OCI-LY1 (cell line): ENCODE data around the gene DOCK10.

Experiments used
- EZH2 ChIP-seq: fragments of 200-600 bp; sonication (generic), shearing (Covaris generic); IDR thresholded peaks from 2 replicates; pipeline ENCODE4 v1.8.0; 2017; ENCODE audit warnings: borderline replicate concordance, mixed run types, mild to moderate bottlenecking, antibody characterized with exemption, low read length, moderate library complexity, mixed read lengths
- TF ChIP-seq, protein P1 (sequence below): fragments of 200-600 bp; sonication (generic), shearing (Covaris generic); IDR thresholded peaks from 2 replicates; pipeline ENCODE4 v1.5.1; 2017; ENCODE audit warnings: mild to moderate bottlenecking, antibody characterized with exemption, low read length, moderate library complexity, mixed read lengths

DNA sequence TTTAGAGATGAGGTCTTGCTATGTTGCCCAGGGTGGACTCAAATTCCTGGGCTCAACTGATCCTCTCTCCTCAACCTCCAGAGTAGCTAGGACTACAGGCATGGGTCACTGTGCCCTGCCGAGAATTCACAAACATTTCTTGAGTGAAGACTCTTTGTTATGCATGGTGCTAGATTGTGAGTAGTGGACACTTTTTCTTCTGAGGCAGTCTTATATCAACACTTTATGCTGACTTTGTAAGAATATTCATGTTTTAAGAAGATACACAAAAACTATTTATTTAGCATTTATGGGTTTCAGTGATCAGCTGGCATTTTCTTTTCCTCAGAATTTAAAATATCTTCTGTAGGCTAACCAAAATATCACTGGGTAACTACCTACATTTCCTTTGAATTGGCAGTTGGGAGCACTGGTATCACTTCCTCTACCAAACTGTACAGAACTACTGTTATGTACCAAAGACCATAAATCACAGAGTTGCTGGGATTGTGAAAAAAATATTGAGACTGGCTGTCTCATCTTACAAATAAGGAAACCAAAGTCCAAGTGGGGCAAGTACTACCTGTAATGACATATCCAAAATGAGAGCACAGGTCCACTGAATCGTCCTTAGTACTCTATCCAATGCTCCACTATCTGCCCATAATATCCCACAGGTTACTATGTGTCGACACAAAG lies 34.0 kb downstream of the DOCK10 start:
- TF ChIP-seq, protein P1, sequence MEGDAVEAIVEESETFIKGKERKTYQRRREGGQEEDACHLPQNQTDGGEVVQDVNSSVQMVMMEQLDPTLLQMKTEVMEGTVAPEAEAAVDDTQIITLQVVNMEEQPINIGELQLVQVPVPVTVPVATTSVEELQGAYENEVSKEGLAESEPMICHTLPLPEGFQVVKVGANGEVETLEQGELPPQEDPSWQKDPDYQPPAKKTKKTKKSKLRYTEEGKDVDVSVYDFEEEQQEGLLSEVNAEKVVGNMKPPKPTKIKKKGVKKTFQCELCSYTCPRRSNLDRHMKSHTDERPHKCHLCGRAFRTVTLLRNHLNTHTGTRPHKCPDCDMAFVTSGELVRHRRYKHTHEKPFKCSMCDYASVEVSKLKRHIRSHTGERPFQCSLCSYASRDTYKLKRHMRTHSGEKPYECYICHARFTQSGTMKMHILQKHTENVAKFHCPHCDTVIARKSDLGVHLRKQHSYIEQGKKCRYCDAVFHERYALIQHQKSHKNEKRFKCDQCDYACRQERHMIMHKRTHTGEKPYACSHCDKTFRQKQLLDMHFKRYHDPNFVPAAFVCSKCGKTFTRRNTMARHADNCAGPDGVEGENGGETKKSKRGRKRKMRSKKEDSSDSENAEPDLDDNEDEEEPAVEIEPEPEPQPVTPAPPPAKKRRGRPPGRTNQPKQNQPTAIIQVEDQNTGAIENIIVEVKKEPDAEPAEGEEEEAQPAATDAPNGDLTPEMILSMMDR = no peak
- no peak for TF ChIP-seq EZH2
